HS-5 (cell line): Measurements from ENCODE around the gene GON4L.
"Not testable (repeated sequence)": the region's sequence is repeated elsewhere in the genome, so short reads cannot be mapped to it uniquely, and the experiment has no call there.

Experiments
- DNase-seq: peaks from one replicate; pipeline ENCODE4 v3.0.0-alpha.2; 2012; ENCODE audit warnings: low read depth

The GON4L gene

GRCh38 chr1:155745284-155746228 is 111.5 kb downstream of the GON4L start:
- peak; percentile 92 for DNase-seq

- DNase-seq, result no peak
Measured at GRCh38 chr1:155744711-155745283, 112.2 kb downstream of the GON4L start.

- DNase-seq, result no peak
Measured at GRCh38 chr1:155741908-155742307, 115.1 kb downstream of the GON4L start.

- no peak for DNase-seq
Measured at GRCh38 chr1:155740995-155741394, 116.0 kb downstream of the GON4L start.

GRCh38 chr1:155729031-155729898 is 127.7 kb downstream of the GON4L start:
- DNase-seq, result peak; percentile 6

GRCh38 chr1:155725142-155725541 is 131.9 kb downstream of the GON4L start:
- DNase-seq, result no peak

- no peak for DNase-seq
Measured at GRCh38 chr1:155719703-155720102, 137.3 kb downstream of the GON4L start.

GRCh38 chr1:155718524-155719115 is 138.4 kb downstream of the GON4L start:
- DNase-seq, result not testable (repeated sequence)

- DNase-seq, result no peak
Measured at GRCh38 chr1:155717041-155717440, 140.0 kb downstream of the GON4L start.

GRCh38 chr1:155715777-155716176 is 141.2 kb downstream of the GON4L start:
- no peak for DNase-seq

- not testable (repeated sequence) for DNase-seq
Measured at GRCh38 chr1:155715056-155715455, 142.0 kb downstream of the GON4L start.

GRCh38 chr1:155713075-155713474 is 143.9 kb downstream of the GON4L start:
- DNase-seq, result no peak

- DNase-seq, result not testable (repeated sequence)
Measured at GRCh38 chr1:155712636-155713035, 144.4 kb downstream of the GON4L start.

- not testable (repeated sequence) for DNase-seq
Measured at GRCh38 chr1:155711457-155711856, 145.6 kb downstream of the GON4L start.

- no peak for DNase-seq
Measured at GRCh38 chr1:155709391-155709790, 147.6 kb downstream of the GON4L start.

GRCh38 chr1:155706139-155706538 is 150.9 kb downstream of the GON4L start:
- DNase-seq, result no peak

GRCh38 chr1:155704414-155704813 is 152.6 kb downstream of the GON4L start:
- not testable (repeated sequence) for DNase-seq

GRCh38 chr1:155703216-155703615 is 153.8 kb downstream of the GON4L start:
- DNase-seq, result no peak

- not testable (repeated sequence) for DNase-seq
Measured at GRCh38 chr1:155701675-155702074, 155.3 kb downstream of the GON4L start.
